ENCODE data around the gene FMO4.
"Not testable (repeated sequence)": the region's sequence is repeated elsewhere in the genome, so short reads cannot be mapped to it uniquely, and the experiment has no call there.

The FMO4 gene

GRCh38 chr1:171313835-171314320 is at the start of gene FMO4:
FMO4 (plus strand) TSS chr1:171314183; CDS start chr1:171319826, 5,643 bp downstream.
- TF ChIP-seq JUND (IDR thresholded peaks at IDR 0.05; ENCODE audit: low read depth): no peak
- in situ Hi-C loops (cut with HindIII; ENCODE audit: low pct_unique_long_range_greater_than_20kb, low sequenced_read_pairs): no loop called here
- DNase-seq (ENCODE audit: low read depth in 1 of 2, low spot score in 1 of 2): peak; percentile 86 to 99

GRCh38 chr1:171265686-171266085 is 48.3 kb upstream of the FMO4 start:
- DNase-seq (ENCODE audit: low read depth in 1 of 2, low spot score in 1 of 2): no peak
- TF ChIP-seq JUND (IDR thresholded peaks at IDR 0.05; ENCODE audit: low read depth): no peak
- in situ Hi-C loops (cut with HindIII; ENCODE audit: low pct_unique_long_range_greater_than_20kb, low sequenced_read_pairs): no loop called here

GRCh38 chr1:171266930-171267329 is 47.1 kb upstream of the FMO4 start:
- in situ Hi-C loops (cut with HindIII; ENCODE audit: low pct_unique_long_range_greater_than_20kb, low sequenced_read_pairs): no loop called here
- TF ChIP-seq JUND (IDR thresholded peaks at IDR 0.05; ENCODE audit: low read depth): no peak
- DNase-seq (ENCODE audit: low read depth in 1 of 2, low spot score in 1 of 2): no peak

- no peak for DNase-seq (ENCODE audit: low read depth in 1 of 2, low spot score in 1 of 2)
- TF ChIP-seq JUND (IDR thresholded peaks at IDR 0.05; ENCODE audit: low read depth): no peak
- in situ Hi-C loops (cut with HindIII; ENCODE audit: low pct_unique_long_range_greater_than_20kb, low sequenced_read_pairs): no loop called here
Observed at GRCh38 chr1:171267391-171267790, 46.6 kb upstream of the FMO4 start.

GRCh38 chr1:171270806-171271205 is 43.2 kb upstream of the FMO4 start:
- TF ChIP-seq JUND (IDR thresholded peaks at IDR 0.05; ENCODE audit: low read depth): no peak
- in situ Hi-C loops (cut with HindIII; ENCODE audit: low pct_unique_long_range_greater_than_20kb, low sequenced_read_pairs): no loop called here
- DNase-seq (ENCODE audit: low read depth in 1 of 2, low spot score in 1 of 2): no peak

GRCh38 chr1:171277534-171277933 is 36.4 kb upstream of the FMO4 start:
- in situ Hi-C loops (cut with HindIII; ENCODE audit: low pct_unique_long_range_greater_than_20kb, low sequenced_read_pairs): no loop called here
- TF ChIP-seq JUND (IDR thresholded peaks at IDR 0.05; ENCODE audit: low read depth): no peak
- DNase-seq (ENCODE audit: low read depth in 1 of 2, low spot score in 1 of 2): no peak

GRCh38 chr1:171279234-171279633 is 34.7 kb upstream of the FMO4 start:
- DNase-seq (ENCODE audit: low read depth in 1 of 2, low spot score in 1 of 2): no peak
- in situ Hi-C loops (cut with HindIII; ENCODE audit: low pct_unique_long_range_greater_than_20kb, low sequenced_read_pairs): no loop called here

GRCh38 chr1:171279678-171280077 is 34.3 kb upstream of the FMO4 start:
- no peak for TF ChIP-seq JUND (IDR thresholded peaks at IDR 0.05; ENCODE audit: low read depth)
- in situ Hi-C loops (cut with HindIII; ENCODE audit: low pct_unique_long_range_greater_than_20kb, low sequenced_read_pairs): no loop called here
- DNase-seq (ENCODE audit: low read depth in 1 of 2, low spot score in 1 of 2): no peak

More at GRCh38 chr1:171279234-171279633, 34.7 kb upstream of the FMO4 start:
- TF ChIP-seq JUND (IDR thresholded peaks at IDR 0.05; ENCODE audit: low read depth): no peak

GRCh38 chr1:171280599-171280998 is 33.4 kb upstream of the FMO4 start:
- TF ChIP-seq JUND (IDR thresholded peaks at IDR 0.05; ENCODE audit: low read depth): no peak
- in situ Hi-C loops (cut with HindIII; ENCODE audit: low pct_unique_long_range_greater_than_20kb, low sequenced_read_pairs): no loop called here

GRCh38 chr1:171286032-171286705 is 27.8 kb upstream of the FMO4 start:
- in situ Hi-C loops (cut with HindIII; ENCODE audit: low pct_unique_long_range_greater_than_20kb, low sequenced_read_pairs): no loop called here
- no peak for TF ChIP-seq JUND (IDR thresholded peaks at IDR 0.05; ENCODE audit: low read depth)
- DNase-seq (ENCODE audit: low read depth in 1 of 2, low spot score in 1 of 2): no peak

More at GRCh38 chr1:171280599-171280998, 33.4 kb upstream of the FMO4 start:
- no peak for DNase-seq (ENCODE audit: low read depth in 1 of 2, low spot score in 1 of 2)

- TF ChIP-seq JUND (IDR thresholded peaks at IDR 0.05; ENCODE audit: low read depth): no peak
- in situ Hi-C loops (cut with HindIII; ENCODE audit: low pct_unique_long_range_greater_than_20kb, low sequenced_read_pairs): no loop called here
- DNase-seq (ENCODE audit: low read depth in 1 of 2, low spot score in 1 of 2): no peak
Observed at GRCh38 chr1:171290621-171291020, 23.4 kb upstream of the FMO4 start.

GRCh38 chr1:171292799-171293198 is 21.2 kb upstream of the FMO4 start:
- TF ChIP-seq JUND (IDR thresholded peaks at IDR 0.05; ENCODE audit: low read depth): no peak
- in situ Hi-C loops (cut with HindIII; ENCODE audit: low pct_unique_long_range_greater_than_20kb, low sequenced_read_pairs): no loop called here
- DNase-seq (ENCODE audit: low read depth in 1 of 2, low spot score in 1 of 2): no peak

- in situ Hi-C loops (cut with HindIII; ENCODE audit: low pct_unique_long_range_greater_than_20kb, low sequenced_read_pairs): not testable (repeated sequence)
Observed at GRCh38 chr1:171295383-171295782, 18.6 kb upstream of the FMO4 start.

GRCh38 chr1:171295821-171296220 is 18.2 kb upstream of the FMO4 start:
- TF ChIP-seq JUND (IDR thresholded peaks at IDR 0.05; ENCODE audit: low read depth): no peak
- DNase-seq (ENCODE audit: low read depth in 1 of 2, low spot score in 1 of 2): no peak
- in situ Hi-C loops (cut with HindIII; ENCODE audit: low pct_unique_long_range_greater_than_20kb, low sequenced_read_pairs): no loop called here

More at GRCh38 chr1:171295383-171295782, 18.6 kb upstream of the FMO4 start:
- not testable (repeated sequence) for DNase-seq (ENCODE audit: low read depth in 1 of 2, low spot score in 1 of 2)
